ENCODE data around the gene NRCAM.
A peak's percentile ranks its signal among the peaks of the same experiment; 100 is the strongest.

Gene NRCAM

GRCh38 chr7:108459922-108460551 is 3.8 kb upstream of the NRCAM start:
- no peak overlapping the region for H3K4me3 ChIP-seq (ENCODE audit: low read depth, low read length)
- TF ChIP-seq, protein P1, sequence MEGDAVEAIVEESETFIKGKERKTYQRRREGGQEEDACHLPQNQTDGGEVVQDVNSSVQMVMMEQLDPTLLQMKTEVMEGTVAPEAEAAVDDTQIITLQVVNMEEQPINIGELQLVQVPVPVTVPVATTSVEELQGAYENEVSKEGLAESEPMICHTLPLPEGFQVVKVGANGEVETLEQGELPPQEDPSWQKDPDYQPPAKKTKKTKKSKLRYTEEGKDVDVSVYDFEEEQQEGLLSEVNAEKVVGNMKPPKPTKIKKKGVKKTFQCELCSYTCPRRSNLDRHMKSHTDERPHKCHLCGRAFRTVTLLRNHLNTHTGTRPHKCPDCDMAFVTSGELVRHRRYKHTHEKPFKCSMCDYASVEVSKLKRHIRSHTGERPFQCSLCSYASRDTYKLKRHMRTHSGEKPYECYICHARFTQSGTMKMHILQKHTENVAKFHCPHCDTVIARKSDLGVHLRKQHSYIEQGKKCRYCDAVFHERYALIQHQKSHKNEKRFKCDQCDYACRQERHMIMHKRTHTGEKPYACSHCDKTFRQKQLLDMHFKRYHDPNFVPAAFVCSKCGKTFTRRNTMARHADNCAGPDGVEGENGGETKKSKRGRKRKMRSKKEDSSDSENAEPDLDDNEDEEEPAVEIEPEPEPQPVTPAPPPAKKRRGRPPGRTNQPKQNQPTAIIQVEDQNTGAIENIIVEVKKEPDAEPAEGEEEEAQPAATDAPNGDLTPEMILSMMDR (conservative IDR thresholded peaks at IDR 0.05; ENCODE audit: low read depth, low read length) = peak; percentile 73
- DNase-seq (ENCODE audit: low read depth) = peak; percentile 67

- TF ChIP-seq, protein P1 (conservative IDR thresholded peaks at IDR 0.05; ENCODE audit: low read depth, low read length) = no peak
- DNase-seq (ENCODE audit: low read depth) = no peak
- no peak overlapping the region for H3K4me3 ChIP-seq (ENCODE audit: low read depth, low read length)
These were observed 1.6 kb upstream of the NRCAM start for GRCh38 chr7:108457871-108458270.

GRCh38 chr7:108456845-108457540 is 757 bp upstream of the NRCAM start:
- H3K4me3 ChIP-seq (ENCODE audit: low read depth, low read length) = peak overlapping the region; percentile 60
- TF ChIP-seq, protein P1 (conservative IDR thresholded peaks at IDR 0.05; ENCODE audit: low read depth, low read length) = no peak
- DNase-seq (ENCODE audit: low read depth) = no peak

DNA sequence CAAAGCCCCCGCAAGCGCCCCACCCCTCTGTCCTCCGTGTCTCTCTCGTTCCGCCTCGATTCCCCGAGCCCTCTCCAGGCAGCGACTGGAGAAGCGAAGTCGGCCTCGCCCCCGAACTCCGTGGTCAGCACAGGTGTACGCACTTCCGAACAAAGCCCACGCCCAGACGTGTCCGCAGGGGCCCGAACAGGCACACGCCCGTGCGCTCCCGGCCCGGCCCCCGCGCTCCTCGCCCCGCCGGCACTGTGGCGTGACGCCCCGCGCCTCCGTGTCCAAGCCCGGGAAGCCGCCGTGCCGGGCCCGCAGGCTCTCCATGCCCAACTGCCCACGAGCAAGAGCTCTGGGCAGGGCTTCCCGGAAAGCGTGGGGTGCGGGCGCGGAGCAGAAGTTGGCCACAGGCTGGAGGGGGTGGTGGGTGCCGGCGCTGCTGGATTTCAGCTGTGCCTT is 662 bp downstream of the NRCAM start:
- H3K4me3 ChIP-seq (ENCODE audit: low read depth, low read length) = peak overlapping the region; percentile 60
- TF ChIP-seq, protein P1 (conservative IDR thresholded peaks at IDR 0.05; ENCODE audit: low read depth, low read length) = no peak
- no peak for DNase-seq (ENCODE audit: low read depth)

DNA sequence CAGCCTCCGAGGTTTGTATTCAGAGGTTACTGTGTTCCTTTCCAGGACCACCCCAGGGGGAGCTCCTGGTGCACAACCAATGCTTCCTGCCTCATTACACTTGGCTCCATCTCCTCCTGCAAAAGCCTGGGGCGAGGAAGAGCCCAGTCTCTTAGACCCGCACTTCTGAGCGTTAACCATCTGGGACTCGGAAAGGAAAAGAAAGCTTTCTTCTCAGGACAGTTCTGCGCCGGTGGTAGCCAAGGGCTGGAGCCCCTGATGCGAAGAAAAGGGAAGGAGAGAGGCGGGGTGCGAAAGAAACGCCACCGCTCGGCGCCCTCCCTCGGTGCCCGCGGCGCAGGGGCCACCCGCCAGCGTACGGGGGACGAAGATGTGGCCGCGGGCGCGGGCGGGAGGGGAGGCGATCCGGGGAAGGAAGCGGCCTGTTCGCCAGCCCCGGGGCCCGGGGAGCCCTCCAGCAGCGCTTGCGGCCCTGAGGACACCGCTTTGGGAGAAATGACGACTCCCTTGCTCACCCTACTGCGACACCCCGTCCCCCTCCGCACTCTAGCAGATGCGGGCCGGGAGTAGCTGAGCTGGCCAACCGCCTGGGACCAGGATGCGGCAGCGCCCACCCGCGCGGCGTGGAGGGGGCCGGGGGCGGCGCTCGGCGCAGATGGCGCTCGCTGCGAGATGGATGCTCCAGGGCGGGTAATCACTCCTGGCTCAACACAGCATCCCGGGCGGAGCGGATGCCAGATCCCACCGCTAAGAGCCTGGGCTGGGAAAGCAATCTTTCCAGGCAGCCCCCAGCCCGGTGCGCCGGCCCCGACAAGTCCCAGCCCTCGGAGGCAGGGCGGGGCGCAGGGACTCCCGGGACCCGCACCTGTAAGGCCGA is 1.3 kb downstream of the NRCAM start:
- TF ChIP-seq, protein P1 (conservative IDR thresholded peaks at IDR 0.05; ENCODE audit: low read depth, low read length) = peak; percentile 16

GRCh38 chr7:108454317-108454673 is 1.9 kb downstream of the NRCAM start:
- H3K4me3 ChIP-seq (ENCODE audit: low read depth, low read length) = peak overlapping the region; percentile 60
- no peak for DNase-seq (ENCODE audit: low read depth)
- TF ChIP-seq, protein P1 (conservative IDR thresholded peaks at IDR 0.05; ENCODE audit: low read depth, low read length) = no peak

More for the DNA sequence above, 1.3 kb downstream of the NRCAM start:
- peak; percentile 31 for DNase-seq (ENCODE audit: low read depth)
- H3K4me3 ChIP-seq (ENCODE audit: low read depth, low read length) = peak overlapping the region; percentile 60
